Activated CD4-positive, alpha-beta T cell treated with anti-CD3 and anti-CD28 coated beads for 24 hours (primary cell): ENCODE results near the gene AXIN2.
"Not testable (repeated sequence)": the region's sequence is repeated elsewhere in the genome, so short reads cannot be mapped to it uniquely, and the experiment has no call there.

Experiments used
- DNase-seq, 2 donors: peaks; one replicate each; pipeline ENCODE4 v3.0.0-alpha.2; 2020; ENCODE audit warnings: low read depth in 2 of 2

The AXIN2 gene

DNA sequence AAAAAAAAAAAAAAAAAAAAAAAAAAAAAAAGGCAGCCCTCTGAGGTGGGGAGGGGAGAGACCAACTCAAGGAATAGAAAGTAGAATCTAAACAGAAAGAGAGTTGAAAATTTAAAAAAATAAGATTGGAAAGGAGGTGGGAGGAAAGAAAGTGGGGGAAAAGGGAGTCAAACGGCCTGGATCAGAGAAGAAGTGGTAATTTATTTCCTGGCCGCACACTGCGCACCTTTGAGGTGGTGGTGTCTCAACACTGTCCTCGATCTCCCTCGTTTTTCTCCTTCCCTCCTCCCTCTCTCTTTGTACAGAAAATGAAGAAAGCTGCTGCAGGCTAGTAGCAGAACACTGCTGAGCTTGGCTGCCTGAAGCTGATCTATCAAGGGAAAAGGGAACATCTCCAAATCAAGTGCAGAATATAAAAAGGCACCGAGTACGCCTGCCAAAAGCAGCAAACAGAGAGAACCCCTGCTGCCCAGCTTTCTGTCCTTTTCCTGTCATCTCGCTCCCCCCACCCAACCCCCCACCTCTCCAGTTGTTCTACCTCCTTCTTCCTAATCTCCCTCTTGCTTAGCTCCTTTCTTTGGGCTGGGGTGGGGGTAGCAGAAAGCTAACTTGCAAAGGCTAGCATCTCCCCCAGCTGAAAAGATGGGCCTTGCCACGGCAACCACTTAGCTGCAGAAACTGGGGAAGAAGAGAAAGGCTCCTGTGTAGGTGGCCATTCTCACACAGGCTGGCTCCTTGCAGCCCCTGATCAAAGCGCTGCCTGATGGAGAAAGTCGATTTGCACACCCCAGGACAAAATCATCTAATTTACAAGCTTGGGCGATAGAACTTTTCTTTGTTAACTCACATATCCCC is 22.5 kb downstream of the AXIN2 start:
- no peak for DNase-seq

DNA sequence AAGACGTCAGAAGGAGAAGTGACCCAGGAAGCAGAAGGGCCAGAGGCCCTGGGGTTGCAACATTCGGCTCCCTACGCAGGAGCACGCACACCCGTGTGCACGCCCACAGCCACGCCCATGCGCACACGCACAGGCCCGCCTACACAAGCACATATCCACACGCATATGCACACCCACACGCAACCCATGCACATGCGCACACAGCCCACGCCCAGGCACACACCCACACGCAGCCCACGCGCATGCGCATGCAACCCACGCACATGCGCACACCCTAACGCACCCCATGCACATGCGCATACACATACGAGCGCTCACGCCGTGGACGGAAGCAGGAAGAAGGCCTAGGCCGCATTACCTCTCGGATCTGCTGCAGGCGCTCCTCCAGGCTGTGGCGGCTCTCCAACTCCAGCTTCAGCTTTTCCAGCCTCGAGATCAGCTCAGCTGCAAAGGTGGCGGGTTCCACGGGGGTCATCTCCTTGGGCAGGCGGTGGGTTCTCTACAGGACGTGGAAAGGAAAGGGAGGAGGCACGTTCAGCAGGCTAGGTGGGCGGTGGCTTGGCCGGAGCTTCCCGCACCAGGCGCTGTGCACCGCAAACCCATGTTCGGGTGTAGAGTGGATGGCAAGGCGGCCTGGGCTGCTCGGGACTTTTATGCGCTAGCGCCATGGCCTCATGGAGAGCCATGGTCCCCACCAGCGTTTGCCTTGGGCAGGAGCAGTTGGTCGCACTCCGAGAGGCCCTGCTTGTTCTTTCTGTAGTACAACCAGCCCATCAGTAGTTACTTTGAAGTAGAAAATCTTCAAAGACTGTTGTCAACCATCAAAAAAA is 23.4 kb downstream of the AXIN2 start:
- peak in 1 of 2 donors; percentile 32 for DNase-seq

DNA sequence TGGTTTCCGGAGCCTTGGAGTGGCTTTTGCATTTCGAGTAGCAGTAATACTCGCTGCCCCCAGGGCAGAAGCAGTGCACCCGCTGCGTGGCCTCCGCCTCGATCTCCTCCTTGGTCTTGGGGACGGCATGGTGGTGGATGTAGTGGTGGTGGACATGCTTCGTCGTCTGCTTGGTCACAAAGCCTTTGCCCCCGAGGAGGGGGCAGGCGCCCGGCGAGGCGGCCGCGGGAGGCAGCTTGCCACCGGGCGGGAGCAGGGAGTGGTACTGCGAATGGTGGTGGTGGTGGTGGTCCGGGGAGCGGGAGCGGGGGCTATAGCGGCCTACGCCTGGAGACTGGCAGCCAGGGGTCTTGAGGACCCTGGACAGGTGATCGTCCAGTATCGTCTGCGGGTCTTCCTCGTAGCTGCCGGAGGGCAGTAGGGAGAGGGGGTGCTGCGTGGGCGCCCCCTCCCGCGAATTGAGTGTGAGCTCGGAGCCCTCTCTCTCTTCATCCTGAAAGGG is 24.1 kb downstream of the AXIN2 start:
- no peak for DNase-seq

GRCh38 chr17:65536573-65537342 is 24.7 kb downstream of the AXIN2 start:
- no peak for DNase-seq

- DNase-seq, result no peak
These were observed 25.5 kb downstream of the AXIN2 start for GRCh38 chr17:65535777-65536572.

- no peak for DNase-seq
These were observed 27.5 kb downstream of the AXIN2 start for GRCh38 chr17:65533852-65534457.

DNA sequence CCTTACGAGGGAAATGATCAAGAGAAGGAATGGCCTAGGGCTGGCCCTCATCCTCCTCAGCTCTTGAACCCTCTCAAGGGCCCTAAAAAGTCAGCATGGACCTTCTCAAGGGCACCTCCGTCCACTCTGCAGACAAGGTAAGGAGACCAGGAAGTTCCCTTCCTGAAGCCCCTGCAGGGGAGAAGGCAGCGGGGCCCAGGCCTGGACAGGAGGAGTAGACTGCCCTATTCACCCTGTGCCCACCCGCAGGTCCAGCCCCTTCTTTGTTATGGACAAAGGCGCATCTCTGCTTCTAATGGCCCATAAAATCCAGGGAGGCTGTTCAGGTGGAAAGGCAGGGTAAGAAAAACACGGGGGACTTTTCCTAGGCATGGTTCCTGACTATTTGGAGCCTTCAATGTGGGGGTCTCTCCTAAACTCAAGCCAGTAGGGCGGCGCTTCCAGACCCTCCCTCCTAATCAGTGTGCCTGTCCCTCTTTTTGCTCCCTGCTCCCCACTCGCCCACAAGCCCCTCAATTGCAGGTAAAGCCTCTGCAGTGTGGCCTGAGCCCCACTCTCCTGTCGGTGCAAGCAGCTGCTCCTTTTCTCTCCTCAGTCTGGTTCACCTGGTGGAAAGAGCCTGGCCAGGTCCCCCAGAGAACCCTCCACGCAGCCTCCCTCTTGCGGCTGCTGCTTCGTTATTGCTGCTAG is 28.2 kb downstream of the AXIN2 start:
- DNase-seq, result no peak

DNA sequence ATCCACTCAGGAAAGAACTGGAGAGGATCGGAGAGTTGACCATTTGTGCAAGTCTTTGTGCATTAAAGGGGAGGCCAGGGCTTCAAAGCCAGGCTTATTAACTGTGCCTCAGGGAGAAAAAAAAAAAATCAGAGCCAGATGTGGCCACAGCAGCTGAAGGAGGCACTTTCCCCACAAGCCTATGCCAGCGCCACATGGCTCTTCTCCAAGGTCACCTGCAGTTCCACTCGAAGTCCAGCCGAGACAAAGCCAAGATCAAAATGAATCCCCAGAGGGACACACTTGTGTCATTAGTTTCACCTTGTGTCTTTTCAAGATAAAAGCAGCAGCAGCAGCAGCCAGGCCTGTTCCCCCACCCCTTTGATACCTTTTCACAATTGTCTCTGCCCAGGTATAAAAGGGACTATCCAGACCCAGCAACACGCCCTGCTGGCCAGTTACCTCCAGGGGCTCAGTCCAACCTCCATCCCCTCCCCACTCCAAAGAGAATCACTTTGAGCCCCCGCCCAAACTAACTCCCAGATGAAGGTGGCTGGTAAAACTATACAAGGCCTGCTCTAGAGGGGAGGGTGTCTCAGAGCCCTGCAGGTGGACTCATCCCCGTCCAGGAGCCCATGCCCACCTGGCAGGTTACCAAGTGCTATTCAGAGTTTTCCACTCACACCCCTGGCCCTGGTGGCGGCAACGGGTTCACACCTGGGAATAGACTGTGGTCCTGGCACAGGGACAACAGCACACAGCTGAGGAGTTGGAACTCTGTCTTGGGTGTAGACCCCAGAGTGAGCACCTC is 29.2 kb downstream of the AXIN2 start:
- DNase-seq, result no peak

DNA sequence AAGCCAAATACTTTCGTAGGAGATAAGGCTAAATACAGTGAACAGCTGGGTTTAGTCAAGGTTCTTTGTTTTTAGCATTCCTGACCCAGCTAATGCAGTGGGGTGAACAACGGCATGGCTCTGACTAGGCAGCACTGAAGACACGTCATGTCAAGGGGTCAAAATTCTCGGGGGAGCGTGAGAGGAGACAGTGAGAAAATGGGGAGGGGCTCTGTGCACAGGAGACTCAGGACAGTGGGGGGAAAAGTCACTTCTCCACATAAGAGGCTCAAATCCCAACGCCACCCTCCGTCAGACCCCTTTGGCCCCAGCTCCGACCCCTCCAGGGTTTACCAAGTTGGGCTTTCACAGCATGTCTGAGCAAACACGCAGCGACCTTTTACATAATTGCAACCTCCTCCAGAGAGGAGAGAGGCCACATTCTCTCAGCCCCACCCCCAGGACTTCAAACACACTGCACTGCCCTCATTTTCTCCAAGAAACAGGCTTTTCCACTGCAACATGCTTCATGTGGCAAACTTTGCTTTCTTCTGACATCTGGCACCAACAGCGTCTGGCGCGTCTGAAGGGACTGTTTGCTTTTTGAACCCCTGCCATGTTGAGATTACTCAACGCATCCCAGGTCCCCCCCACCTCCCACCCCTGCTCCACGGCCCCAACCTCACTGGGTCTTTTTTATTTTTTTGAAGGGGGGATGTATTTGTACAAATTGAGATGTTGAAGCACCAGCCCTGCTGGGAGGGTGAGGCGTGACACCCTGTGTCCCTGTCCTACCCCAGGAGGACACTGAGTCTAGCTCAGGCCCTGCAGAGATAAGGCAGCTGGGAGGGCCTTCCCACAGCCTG is 30.0 kb downstream of the AXIN2 start:
- DNase-seq, result no peak

- no peak for DNase-seq
These were observed 30.8 kb downstream of the AXIN2 start for GRCh38 chr17:65530523-65531255.

- no peak for DNase-seq
These were observed 31.5 kb downstream of the AXIN2 start for GRCh38 chr17:65529761-65530522.

DNA sequence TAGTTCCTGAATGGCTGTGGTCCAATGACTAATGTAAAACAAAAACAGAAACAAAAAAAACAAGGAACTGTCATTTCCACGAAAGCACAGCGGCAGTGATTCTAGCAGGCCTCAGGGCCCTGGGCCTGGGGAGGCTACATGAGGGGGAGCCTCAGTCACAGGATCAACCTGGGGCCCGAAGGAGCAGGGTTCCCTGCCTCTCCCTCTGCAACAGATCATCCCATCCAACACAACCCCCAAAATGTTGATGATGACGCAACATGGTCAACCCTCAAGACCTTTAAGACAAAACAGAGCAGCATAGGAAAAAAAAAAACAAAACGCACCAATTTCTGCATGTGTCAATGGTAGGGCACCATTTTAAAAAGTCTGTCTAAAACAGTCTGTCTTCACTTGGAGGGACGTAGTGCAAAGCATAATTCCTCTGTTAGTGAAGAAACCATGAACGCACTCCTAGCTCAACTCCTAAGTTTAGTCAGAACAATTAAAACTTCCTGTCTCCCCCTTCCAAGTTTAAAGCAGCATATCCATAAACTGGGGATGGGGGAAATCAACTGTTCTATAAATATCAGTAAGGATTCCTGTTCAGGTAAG is 32.3 kb downstream of the AXIN2 start:
- DNase-seq, result no peak

DNA sequence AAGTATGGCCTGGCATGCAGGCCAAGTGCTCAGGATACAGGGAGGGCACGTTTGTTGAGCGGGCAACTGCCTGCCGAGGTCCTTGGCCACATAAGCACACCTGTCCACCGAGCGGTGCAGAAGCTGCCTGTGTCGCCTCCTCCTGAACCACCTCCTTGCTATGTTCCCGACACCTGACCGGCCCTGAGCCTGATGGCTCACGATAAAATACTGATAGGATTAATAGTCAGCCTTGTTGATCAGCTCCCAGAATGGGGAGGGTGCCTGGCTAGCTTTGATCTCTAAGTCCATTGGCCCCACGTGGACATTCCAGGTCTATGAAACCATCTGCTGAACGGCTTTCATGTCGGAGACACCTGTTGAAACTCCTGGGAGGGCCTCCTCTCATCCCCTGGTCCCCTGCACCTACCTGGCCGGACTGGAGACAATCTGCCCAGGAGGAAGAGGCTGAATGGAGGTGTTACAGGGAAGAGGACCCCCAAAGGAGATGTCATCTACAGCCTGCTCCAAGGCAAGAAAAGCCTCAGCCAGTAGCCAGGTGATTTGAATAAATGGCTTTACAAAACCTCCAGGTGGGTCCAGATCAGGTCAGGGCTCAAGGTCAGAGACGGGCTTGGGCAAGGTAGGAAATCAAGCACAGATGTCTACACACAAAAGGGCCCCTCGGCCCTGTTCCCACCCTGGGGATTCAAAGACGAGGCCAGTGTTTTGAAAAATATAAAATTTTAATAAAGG is 33.4 kb downstream of the AXIN2 start:
- no peak for DNase-seq

GRCh38 chr17:65527381-65527780 is 34.1 kb downstream of the AXIN2 start:
- DNase-seq, result no peak

GRCh38 chr17:65526854-65527253 is 34.6 kb downstream of the AXIN2 start:
- not testable (repeated sequence) for DNase-seq
